ENCODE measurements around the gene ARMH2. TPM values are rescaled to one million over a fixed set of nuclear protein-coding genes. Genes with fewer than 3 reads are reported as not detected.

The ARMH2 gene
- not detected in 2 replicates for total RNA-seq

DNA sequence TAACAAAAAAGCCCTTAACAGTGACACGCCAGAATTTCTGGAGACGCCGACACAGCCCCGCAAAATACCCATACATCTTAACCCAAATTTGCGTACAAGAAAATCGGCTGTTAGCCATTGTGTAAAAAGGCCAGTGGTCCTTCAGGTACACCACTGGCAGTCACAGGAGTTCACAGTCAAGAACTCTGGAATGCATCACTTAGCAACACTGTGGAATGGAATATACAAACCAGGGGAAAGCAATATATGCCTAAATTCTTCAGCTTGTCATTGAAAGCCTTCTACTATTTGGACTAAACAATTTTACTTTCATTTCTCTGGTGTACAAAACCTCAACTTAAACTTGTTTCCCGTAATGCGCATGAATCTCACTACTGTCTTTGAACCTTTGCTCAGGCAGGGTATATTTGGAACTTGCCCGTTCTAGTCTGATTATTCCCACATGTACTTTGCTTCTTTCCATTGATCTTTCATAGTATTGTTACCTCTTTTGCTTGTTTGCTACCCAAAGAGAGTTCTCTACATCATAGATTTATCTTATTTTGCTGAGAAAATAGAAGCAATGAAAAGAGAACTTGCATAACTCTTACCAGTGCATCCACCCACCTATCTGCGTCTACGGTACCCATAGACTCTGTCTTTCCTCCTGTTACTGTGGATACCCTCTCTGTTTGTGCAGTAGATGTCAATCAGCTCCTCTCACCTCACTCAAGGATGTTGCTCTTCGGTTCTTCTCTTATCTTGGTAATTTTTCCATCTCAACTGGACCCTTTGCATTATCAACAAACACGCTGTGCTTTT, at the start of gene ARMH2:
TSS of gene ARMH2 (minus strand) at position 178 of the 801 bp plus-strand sequence. CDS start at position 118, 60 bp downstream.

DNA sequence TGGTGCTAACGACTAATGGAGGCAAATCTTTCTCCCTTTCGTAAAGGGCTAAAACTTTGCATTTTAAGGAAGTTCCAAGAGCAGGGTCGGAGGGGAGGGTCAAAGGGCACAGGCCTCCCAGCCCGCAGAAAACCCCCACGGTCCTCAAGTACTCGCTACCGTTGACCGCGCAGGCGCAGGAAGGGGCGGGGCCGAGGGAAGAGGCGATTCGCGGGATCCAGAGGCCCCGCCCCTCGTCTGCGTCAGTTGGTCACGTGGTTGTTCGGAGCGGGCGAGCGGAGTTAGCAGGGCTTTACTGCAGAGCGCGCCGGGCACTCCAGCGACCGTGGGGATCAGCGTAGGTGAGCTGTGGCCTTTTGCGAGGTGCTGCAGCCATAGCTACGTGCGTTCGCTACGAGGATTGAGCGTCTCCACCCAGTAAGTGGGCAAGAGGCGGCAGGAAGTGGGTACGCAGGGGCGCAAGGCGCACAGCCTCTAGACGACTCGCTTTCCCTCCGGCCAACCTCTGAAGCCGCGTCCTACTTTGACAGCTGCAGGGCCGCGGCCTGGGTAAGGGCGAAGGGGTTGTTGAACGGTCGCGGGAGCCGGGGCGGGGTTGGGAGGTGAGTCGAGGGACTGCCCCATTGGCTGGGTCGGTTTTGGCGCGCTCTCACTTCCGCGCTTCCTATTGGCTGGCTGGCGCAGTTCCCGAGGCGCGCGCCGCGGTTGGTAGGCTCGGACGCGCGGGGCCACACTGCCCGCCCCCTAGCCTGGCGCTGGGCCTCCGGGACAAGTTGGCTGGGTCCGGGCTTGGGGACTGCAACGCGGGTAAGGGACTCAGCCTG, 23.8 kb downstream of the ARMH2 start, which contains the start of gene GMNN:
TSS of gene GMNN (plus strand) at position 242 of the 824 bp plus-strand sequence. CDS start 2,310 bp downstream, outside the sequence.

Other genes with a start within 250 kb of the ARMH2 start
- gene KIAA0319, start 152.7 kb downstream of the ARMH2 start, total RNA-seq: under 0.01 TPM in 1 of 2 replicates, not detected in the other
- gene TDP2, start 132.0 kb downstream of the ARMH2 start, total RNA-seq: 15.4 and 21.4 TPM in 2 replicates
- 9.2 and 14.5 TPM in 2 replicates for gene ACOT13, start 131.8 kb downstream of the ARMH2 start, total RNA-seq
- 48.2 and 65.8 TPM in 2 replicates for gene C6orf62, start 79.8 kb downstream of the ARMH2 start, total RNA-seq
- 21.7 and 43.6 TPM in 2 replicates for gene GMNN, start 24.0 kb downstream of the ARMH2 start, total RNA-seq
- not detected in 2 replicates for gene RIPOR2, start 137.0 kb upstream of the ARMH2 start, total RNA-seq

All from hair follicular keratinocyte (primary cell).